Hepatocyte (in vitro differentiated cells): ENCODE data around the gene GNAI2.

ENCODE experiments used
- CTCF ChIP-seq: fragments of 200-600 bp; sonication (generic); IDR thresholded peaks from 2 replicates; pipeline ENCODE4 v1.5.1; 2016; ENCODE audit warnings: antibody characterized with exemption, mild to moderate bottlenecking; ENCODE audit not compliant: poor library complexity
- EZH2 ChIP-seq: fragments of 200-600 bp; sonication (generic); IDR thresholded peaks from 2 replicates; pipeline ENCODE4 v1.6.1; 2016; ENCODE audit warnings: antibody characterized with exemption, mild to moderate bottlenecking, borderline replicate concordance

GRCh38 chr3:50278880-50279224, 42.8 kb downstream of the GNAI2 start, which contains the start of gene LSMEM2:
- TF ChIP-seq EZH2 (no peak), CTCF (no peak)
